Neural progenitor cell (in vitro differentiated cells): ENCODE data around the gene DPM1.

Source experiments
- EZH2 ChIP-seq: fragments of 200-600 bp; sonication (generic); IDR thresholded peaks from 2 replicates; pipeline ENCODE4 v1.6.1; 2017; ENCODE audit warnings: antibody characterized with exemption, mild to moderate bottlenecking, moderate library complexity
- EZH2phosphoT487 ChIP-seq: fragments of 200-600 bp; sonication (generic); IDR thresholded peaks from 2 replicates; pipeline ENCODE4 v1.6.1; 2017; ENCODE audit warnings: antibody characterized with exemption
- TF ChIP-seq, protein P1 (sequence below): fragments of 200-600 bp; sonication (generic); IDR thresholded peaks from 2 replicates; pipeline ENCODE4 v1.5.1; 2017; ENCODE audit warnings: antibody characterized with exemption, mild to moderate bottlenecking

DNA sequence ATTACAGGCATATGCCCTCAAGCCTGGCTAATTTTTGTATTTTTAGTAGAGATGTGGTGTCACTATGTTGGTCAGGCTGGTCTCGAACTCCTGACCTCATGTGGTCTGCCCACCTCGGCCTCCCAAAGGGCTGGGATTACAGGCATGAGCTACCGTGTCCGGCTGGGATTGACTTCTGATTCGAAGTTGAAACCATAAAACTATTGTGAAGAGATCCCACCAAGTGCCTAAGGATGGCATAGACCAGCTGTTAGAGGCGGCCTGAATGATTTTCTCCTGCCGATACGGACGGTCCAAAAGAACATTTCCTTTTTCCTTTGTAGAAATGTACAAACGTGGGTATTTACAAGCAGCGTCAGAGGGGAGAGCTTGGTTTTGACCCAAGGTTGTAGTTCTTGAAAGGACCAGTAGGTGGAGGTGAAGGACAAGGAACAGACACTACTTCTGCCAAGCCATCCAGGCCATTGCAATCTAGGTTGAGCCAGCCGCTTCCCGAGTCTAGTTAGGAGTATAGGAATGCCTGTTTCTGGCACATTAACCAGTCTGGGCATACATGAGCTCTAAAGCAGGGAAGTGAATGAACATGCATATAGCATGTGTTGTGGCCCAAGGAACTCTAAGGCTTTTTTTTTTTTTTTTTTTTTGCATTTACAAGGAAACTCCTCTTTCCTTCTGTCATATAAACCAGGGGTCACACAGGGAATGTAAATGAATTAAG lies 29.3 kb upstream of the DPM1 start:
- TF ChIP-seq, protein P1, sequence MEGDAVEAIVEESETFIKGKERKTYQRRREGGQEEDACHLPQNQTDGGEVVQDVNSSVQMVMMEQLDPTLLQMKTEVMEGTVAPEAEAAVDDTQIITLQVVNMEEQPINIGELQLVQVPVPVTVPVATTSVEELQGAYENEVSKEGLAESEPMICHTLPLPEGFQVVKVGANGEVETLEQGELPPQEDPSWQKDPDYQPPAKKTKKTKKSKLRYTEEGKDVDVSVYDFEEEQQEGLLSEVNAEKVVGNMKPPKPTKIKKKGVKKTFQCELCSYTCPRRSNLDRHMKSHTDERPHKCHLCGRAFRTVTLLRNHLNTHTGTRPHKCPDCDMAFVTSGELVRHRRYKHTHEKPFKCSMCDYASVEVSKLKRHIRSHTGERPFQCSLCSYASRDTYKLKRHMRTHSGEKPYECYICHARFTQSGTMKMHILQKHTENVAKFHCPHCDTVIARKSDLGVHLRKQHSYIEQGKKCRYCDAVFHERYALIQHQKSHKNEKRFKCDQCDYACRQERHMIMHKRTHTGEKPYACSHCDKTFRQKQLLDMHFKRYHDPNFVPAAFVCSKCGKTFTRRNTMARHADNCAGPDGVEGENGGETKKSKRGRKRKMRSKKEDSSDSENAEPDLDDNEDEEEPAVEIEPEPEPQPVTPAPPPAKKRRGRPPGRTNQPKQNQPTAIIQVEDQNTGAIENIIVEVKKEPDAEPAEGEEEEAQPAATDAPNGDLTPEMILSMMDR = peak; percentile 90
- TF ChIP-seq EZH2phosphoT487 = no peak
- no peak for TF ChIP-seq EZH2
